ENCODE data around the gene C16orf90. TPM values are rescaled to one million over a fixed set of nuclear protein-coding genes. Genes with fewer than 3 reads are reported as not detected.

Gene C16orf90
- total and polyA plus RNA-seq, 2 donors (not counting 1 experiment from before 2014, with no cell fraction given), result not detected

DNA sequence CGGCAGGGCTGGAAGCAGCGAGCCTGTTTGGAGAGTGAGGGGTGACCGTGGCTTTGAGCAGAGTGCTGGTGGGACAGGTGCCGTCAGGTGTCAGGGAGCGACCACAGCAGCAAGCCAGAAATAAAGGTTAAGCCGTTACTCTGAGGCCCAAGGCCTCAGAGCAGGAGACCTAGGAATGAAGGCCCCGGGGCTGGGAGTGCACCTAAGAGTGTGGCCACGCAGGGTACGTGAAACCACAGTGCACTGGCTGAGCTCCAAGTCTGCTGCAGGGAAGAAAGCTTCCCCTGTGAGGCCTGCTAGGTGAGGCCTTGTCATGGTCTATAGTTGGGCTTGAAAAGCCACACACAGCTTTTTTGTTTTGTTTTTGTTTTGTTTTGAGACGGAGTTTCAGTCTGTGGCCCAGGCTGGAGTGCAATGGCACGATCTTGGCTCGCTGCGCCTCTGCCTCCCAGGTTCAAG is 14.2 kb upstream of the C16orf90 start:
- Histone ChIP-seq H3K27me3 (ENCODE audit: control insufficient read depth, insufficient read depth, low read length) (no peaks in the 10 kb centered on the region), H4K20me1 (ENCODE audit: control insufficient read depth, extremely low read depth, insufficient read depth, low read length) (no peaks in the 10 kb centered on the region), H3K4me1 (ENCODE audit: control insufficient read depth, extremely low read depth, insufficient read depth, low read length) (peaks cover 3% of the 10 kb centered on the region), H3K4me3 (replicated peaks in 1 of 4; ENCODE audit: control extremely low read depth in 1 of 4, insufficient read depth in 1 of 4, low read depth in 3 of 4, low read length in 4 of 4) (no peak overlapping the region), H2AFZ (ENCODE audit: low read length) (no peak overlapping the region), H3K9ac (ENCODE audit: insufficient read depth, low read length) (no peak overlapping the region), H3K36me3 (ENCODE audit: control insufficient read depth, insufficient read depth, low read length) (peaks cover 6% of the 10 kb centered on the region), H3K4me2 (ENCODE audit: extremely low read depth, insufficient read depth, low read length) (no peak overlapping the region), H3K27ac (ENCODE audit: insufficient read depth, low read length) (no peak overlapping the region), H3K79me2 (ENCODE audit: control insufficient read depth, insufficient read depth, low read length) (no peaks in the 10 kb centered on the region), H3K9me3 (ENCODE audit: control insufficient read depth, insufficient read depth, low read depth, low read length) (no peaks in the 10 kb centered on the region)
- TF ChIP-seq EZH2 (IDR thresholded peaks at IDR 0.05; ENCODE audit: low read length, missing control alignments), result no peak
- TF ChIP-seq, protein P1, sequence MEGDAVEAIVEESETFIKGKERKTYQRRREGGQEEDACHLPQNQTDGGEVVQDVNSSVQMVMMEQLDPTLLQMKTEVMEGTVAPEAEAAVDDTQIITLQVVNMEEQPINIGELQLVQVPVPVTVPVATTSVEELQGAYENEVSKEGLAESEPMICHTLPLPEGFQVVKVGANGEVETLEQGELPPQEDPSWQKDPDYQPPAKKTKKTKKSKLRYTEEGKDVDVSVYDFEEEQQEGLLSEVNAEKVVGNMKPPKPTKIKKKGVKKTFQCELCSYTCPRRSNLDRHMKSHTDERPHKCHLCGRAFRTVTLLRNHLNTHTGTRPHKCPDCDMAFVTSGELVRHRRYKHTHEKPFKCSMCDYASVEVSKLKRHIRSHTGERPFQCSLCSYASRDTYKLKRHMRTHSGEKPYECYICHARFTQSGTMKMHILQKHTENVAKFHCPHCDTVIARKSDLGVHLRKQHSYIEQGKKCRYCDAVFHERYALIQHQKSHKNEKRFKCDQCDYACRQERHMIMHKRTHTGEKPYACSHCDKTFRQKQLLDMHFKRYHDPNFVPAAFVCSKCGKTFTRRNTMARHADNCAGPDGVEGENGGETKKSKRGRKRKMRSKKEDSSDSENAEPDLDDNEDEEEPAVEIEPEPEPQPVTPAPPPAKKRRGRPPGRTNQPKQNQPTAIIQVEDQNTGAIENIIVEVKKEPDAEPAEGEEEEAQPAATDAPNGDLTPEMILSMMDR (conservative IDR thresholded peaks at IDR 0.05 in 1 of 2, IDR thresholded peaks at IDR 0.05 in 1 of 2; ENCODE audit: low read depth in 1 of 2, low read length in 2 of 2), result no peak
- no peak for DNase-seq (ENCODE audit: low read depth in 2 of 2)

DNA sequence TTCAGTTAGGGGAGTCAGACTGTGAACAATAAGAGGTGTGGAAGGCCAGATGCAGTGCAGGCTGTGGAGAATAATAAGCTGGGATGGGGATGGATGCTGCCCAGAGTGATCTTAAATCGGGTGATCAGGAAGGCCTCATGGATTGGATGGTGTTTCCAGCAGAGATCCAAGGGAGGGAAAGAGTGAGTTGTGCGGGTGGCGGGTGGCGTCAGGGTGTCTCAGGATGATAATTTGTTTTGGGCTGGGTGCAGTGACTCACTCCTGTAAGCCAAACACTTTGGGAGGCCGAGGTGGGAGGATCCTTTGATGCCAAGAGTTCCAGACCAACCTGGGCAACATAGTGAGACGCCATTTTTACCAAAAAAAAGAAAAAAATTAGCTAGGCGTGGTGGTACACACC is 13.4 kb upstream of the C16orf90 start:
- TF ChIP-seq, protein P1 (conservative IDR thresholded peaks at IDR 0.05 in 1 of 2, IDR thresholded peaks at IDR 0.05 in 1 of 2; ENCODE audit: low read depth in 1 of 2, low read length in 2 of 2), result no peak
- TF ChIP-seq EZH2 (IDR thresholded peaks at IDR 0.05; ENCODE audit: low read length, missing control alignments), result no peak
- no peak overlapping the region for H3K9ac ChIP-seq (ENCODE audit: insufficient read depth, low read length)
- peaks cover 6% of the 10 kb centered on the region for H3K36me3 ChIP-seq (ENCODE audit: control insufficient read depth, insufficient read depth, low read length)

DNA sequence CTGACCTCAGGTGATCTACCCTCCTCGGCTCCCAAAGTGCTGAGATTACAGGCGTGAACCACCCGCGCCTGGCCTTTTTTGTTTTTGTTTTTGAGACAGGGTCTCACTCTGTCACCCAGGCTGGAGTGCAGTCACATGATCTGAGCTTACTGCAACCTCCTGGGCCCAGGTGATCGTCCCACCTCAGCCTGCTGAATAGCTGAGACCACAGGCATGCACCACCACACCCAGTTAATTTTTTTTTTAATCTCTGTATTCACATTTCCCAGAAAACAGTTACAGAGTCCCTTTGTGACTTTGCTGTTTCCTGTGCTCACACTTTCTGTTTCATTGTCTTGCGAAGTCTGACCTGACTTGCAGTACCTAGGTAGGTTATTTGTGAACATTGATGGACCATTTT is 8.2 kb upstream of the C16orf90 start:
- Histone ChIP-seq H3K79me2 (ENCODE audit: control insufficient read depth, insufficient read depth, low read length) (peaks cover 9% of the 10 kb centered on the region), H3K9me3 (ENCODE audit: control insufficient read depth, insufficient read depth, low read depth, low read length) (no peaks in the 10 kb centered on the region), H4K20me1 (ENCODE audit: control insufficient read depth, extremely low read depth, insufficient read depth, low read length) (no peaks in the 10 kb centered on the region), H2AFZ (ENCODE audit: low read length) (no peak overlapping the region), H3K27me3 (ENCODE audit: control insufficient read depth, insufficient read depth, low read length) (no peaks in the 10 kb centered on the region), H3K4me3 (replicated peaks in 1 of 4; ENCODE audit: control extremely low read depth in 1 of 4, insufficient read depth in 1 of 4, low read depth in 3 of 4, low read length in 4 of 4) (no peak overlapping the region), H3K27ac (ENCODE audit: insufficient read depth, low read length) (no peak overlapping the region), H3K4me1 (ENCODE audit: control insufficient read depth, extremely low read depth, insufficient read depth, low read length) (peaks cover 2% of the 10 kb centered on the region), H3K36me3 (ENCODE audit: control insufficient read depth, insufficient read depth, low read length) (peaks cover 3% of the 10 kb centered on the region), H3K4me2 (ENCODE audit: extremely low read depth, insufficient read depth, low read length) (no peak overlapping the region), H3K9ac (ENCODE audit: insufficient read depth, low read length) (no peak overlapping the region)
- TF ChIP-seq EZH2 (IDR thresholded peaks at IDR 0.05; ENCODE audit: low read length, missing control alignments), result no peak
- TF ChIP-seq, protein P1 (conservative IDR thresholded peaks at IDR 0.05 in 1 of 2, IDR thresholded peaks at IDR 0.05 in 1 of 2; ENCODE audit: low read depth in 1 of 2, low read length in 2 of 2), result no peak
- no peak for DNase-seq (ENCODE audit: low read depth in 2 of 2)

More for the DNA sequence above, 13.4 kb upstream of the C16orf90 start:
- Histone ChIP-seq H3K4me2 (ENCODE audit: extremely low read depth, insufficient read depth, low read length) (no peak overlapping the region), H3K79me2 (ENCODE audit: control insufficient read depth, insufficient read depth, low read length) (no peaks in the 10 kb centered on the region), H3K9me3 (ENCODE audit: control insufficient read depth, insufficient read depth, low read depth, low read length) (no peaks in the 10 kb centered on the region), H4K20me1 (ENCODE audit: control insufficient read depth, extremely low read depth, insufficient read depth, low read length) (no peaks in the 10 kb centered on the region), H3K27me3 (ENCODE audit: control insufficient read depth, insufficient read depth, low read length) (no peaks in the 10 kb centered on the region), H2AFZ (ENCODE audit: low read length) (no peak overlapping the region), H3K27ac (ENCODE audit: insufficient read depth, low read length) (no peak overlapping the region), H3K4me1 (ENCODE audit: control insufficient read depth, extremely low read depth, insufficient read depth, low read length) (no peaks in the 10 kb centered on the region), H3K4me3 (replicated peaks in 1 of 4; ENCODE audit: control extremely low read depth in 1 of 4, insufficient read depth in 1 of 4, low read depth in 3 of 4, low read length in 4 of 4) (no peak overlapping the region)
- no peak for DNase-seq (ENCODE audit: low read depth in 2 of 2)

All from fibroblast of lung (primary cell).